ENCODE measurements around the gene DROSHA.

The DROSHA gene

GRCh38 chr5:31486441-31486840 is 45.5 kb downstream of the DROSHA start:
- no peaks in the 10 kb centered on the region for H3K4me1 ChIP-seq (ENCODE audit: control insufficient read depth, insufficient read depth, low read length)
- no peaks in the 10 kb centered on the region for H3K9me3 ChIP-seq (ENCODE audit: control insufficient read depth in 2 of 2, low read length in 2 of 2)
- H3K27me3 ChIP-seq (ENCODE audit: control insufficient read depth in 1 of 2, insufficient read depth in 2 of 2, low read length in 2 of 2) = no peaks in the 10 kb centered on the region
- no peak overlapping the region for H3K27ac ChIP-seq (ENCODE audit: low read length)
- H3K9ac ChIP-seq (ENCODE audit: low read length in 2 of 2) = no peak overlapping the region
- H3K4me3 ChIP-seq (ENCODE audit: low read length in 2 of 2) = no peak overlapping the region
- peaks cover 13 to 22% of the 10 kb centered on the region in 2 donors for H3K36me3 ChIP-seq (ENCODE audit: control insufficient read depth in 2 of 2, insufficient read depth in 2 of 2, low read length in 2 of 2)

GRCh38 chr5:31485376-31486207 is 46.3 kb downstream of the DROSHA start:
- H3K4me1 ChIP-seq (ENCODE audit: control insufficient read depth, insufficient read depth, low read length) = no peaks in the 10 kb centered on the region
- H3K27me3 ChIP-seq (ENCODE audit: control insufficient read depth in 1 of 2, insufficient read depth in 2 of 2, low read length in 2 of 2) = no peaks in the 10 kb centered on the region
- H3K4me3 ChIP-seq (ENCODE audit: low read length in 2 of 2) = no peak overlapping the region
- no peak overlapping the region for H3K9ac ChIP-seq (ENCODE audit: low read length in 2 of 2)
- H3K27ac ChIP-seq (ENCODE audit: low read length) = no peak overlapping the region
- peaks cover 13 to 21% of the 10 kb centered on the region in 2 donors for H3K36me3 ChIP-seq (ENCODE audit: control insufficient read depth in 2 of 2, insufficient read depth in 2 of 2, low read length in 2 of 2)
- no peaks in the 10 kb centered on the region for H3K9me3 ChIP-seq (ENCODE audit: control insufficient read depth in 2 of 2, low read length in 2 of 2)

DNA sequence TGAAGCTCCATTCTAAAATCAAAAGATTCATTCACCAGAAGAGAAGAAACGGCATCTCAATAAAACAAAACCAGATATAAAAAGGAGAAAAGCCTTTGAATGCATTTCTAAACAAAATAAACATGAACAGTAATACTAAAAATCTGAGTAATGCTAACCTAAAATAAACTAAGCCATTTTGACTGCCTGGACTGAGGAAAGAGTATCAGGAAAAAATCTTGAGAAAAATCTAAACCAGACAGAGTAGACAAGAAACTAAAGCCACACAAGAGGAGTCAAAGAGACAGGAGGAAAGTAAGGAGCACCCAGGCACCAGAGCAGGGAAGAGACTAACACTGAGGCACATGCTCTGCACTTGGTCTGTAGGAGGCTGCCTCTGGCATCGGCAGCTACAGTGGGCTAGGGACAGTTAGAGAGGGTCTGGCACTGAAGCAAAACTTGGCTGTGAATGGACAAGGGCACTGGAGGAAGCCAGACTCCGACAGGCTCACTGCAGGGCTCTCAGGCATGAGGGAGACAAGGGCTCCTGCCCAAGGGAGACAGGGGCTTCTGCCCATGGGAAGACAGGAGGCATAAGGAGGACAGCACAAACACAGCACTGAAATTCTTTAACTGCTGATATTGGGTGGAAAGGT is 50.2 kb downstream of the DROSHA start:
- Histone ChIP-seq H3K27me3 (ENCODE audit: control insufficient read depth in 1 of 2, insufficient read depth in 2 of 2, low read length in 2 of 2) (no peaks in the 10 kb centered on the region), H3K4me1 (ENCODE audit: control insufficient read depth, insufficient read depth, low read length) (peaks cover 2% of the 10 kb centered on the region), H3K27ac (ENCODE audit: low read length) (no peak overlapping the region), H3K36me3 (ENCODE audit: control insufficient read depth in 2 of 2, insufficient read depth in 2 of 2, low read length in 2 of 2) (peaks cover 12 to 15% of the 10 kb centered on the region in 2 donors), H3K9me3 (ENCODE audit: control insufficient read depth in 2 of 2, low read length in 2 of 2) (no peaks in the 10 kb centered on the region), H3K4me3 (ENCODE audit: low read length in 2 of 2) (no peak overlapping the region), H3K9ac (ENCODE audit: low read length in 2 of 2) (no peak overlapping the region)

DNA sequence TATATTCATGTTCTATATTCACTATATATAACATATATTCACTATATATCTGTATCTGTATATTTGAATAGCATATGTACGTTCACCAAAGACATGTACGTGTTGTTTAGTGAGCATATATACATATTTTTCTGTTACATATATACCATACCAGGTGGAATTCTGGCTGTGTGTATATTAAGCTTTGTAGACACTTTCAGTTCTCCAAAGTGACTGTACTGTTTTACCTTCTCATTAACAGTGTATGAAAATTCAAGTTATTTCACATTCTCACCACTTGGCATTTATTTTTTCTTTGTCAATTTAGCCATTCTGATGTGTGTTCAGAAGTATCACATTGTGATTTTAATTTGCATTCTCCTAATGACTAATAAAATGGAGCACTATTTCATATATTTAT is 52.2 kb downstream of the DROSHA start:
- Histone ChIP-seq H3K4me1 (ENCODE audit: control insufficient read depth, insufficient read depth, low read length) (peaks cover 5% of the 10 kb centered on the region), H3K36me3 (ENCODE audit: control insufficient read depth in 2 of 2, insufficient read depth in 2 of 2, low read length in 2 of 2) (peaks cover 6 to 12% of the 10 kb centered on the region in 2 donors)

DNA sequence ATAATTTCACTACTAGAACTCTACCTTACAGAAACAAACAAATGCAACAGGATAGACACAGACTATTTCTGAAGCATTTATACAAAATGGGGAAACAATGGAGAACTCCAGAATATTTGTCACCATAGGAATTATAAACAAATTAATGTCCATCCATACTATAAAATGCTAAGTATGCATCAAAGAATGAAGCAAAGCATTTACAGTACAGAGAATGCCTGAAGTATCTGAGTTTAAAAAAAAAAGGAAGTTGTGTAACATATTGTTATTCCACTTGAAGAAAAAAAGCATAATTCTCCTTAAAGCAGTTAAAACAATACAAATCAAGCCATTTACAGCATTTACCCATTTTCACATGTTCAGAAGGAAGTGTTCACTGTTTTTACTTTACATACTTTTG is 53.0 kb downstream of the DROSHA start:
- no peaks in the 10 kb centered on the region for H3K27me3 ChIP-seq (ENCODE audit: control insufficient read depth in 1 of 2, insufficient read depth in 2 of 2, low read length in 2 of 2)
- no peak overlapping the region for H3K4me3 ChIP-seq (ENCODE audit: low read length in 2 of 2)
- H3K9ac ChIP-seq (ENCODE audit: low read length in 2 of 2) = no peak overlapping the region
- H3K36me3 ChIP-seq (ENCODE audit: control insufficient read depth in 2 of 2, insufficient read depth in 2 of 2, low read length in 2 of 2) = peaks cover 6 to 12% of the 10 kb centered on the region in 2 donors
- H3K27ac ChIP-seq (ENCODE audit: low read length) = no peak overlapping the region
- H3K9me3 ChIP-seq (ENCODE audit: control insufficient read depth in 2 of 2, low read length in 2 of 2) = no peaks in the 10 kb centered on the region
- H3K4me1 ChIP-seq (ENCODE audit: control insufficient read depth, insufficient read depth, low read length) = peaks cover 5% of the 10 kb centered on the region

More for the DNA sequence above, 52.2 kb downstream of the DROSHA start:
- no peak overlapping the region for H3K27ac ChIP-seq (ENCODE audit: low read length)
- no peaks in the 10 kb centered on the region for H3K27me3 ChIP-seq (ENCODE audit: control insufficient read depth in 1 of 2, insufficient read depth in 2 of 2, low read length in 2 of 2)
- no peak overlapping the region for H3K4me3 ChIP-seq (ENCODE audit: low read length in 2 of 2)
- no peak overlapping the region for H3K9ac ChIP-seq (ENCODE audit: low read length in 2 of 2)
- H3K9me3 ChIP-seq (ENCODE audit: control insufficient read depth in 2 of 2, low read length in 2 of 2) = no peaks in the 10 kb centered on the region

DNA sequence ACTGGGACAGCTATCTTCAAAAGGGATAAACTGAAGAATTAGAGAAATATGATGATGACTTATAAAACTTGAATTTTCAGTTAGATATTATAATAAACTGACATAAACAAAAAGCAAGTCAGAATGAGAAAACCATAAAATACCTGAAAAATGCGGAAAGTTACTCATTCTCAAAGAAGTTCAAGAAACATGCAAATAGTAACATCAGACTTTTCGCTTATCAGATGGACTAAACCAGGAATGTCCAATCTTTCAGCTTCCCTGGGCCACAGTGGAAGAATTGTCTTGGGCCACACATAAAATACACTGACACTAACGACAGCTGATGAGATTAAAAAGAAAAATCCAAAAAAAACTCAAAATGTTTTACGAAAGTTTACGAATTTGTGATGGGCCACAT is 53.9 kb downstream of the DROSHA start:
- peaks cover 5% of the 10 kb centered on the region for H3K4me1 ChIP-seq (ENCODE audit: control insufficient read depth, insufficient read depth, low read length)
- no peak overlapping the region for H3K27ac ChIP-seq (ENCODE audit: low read length)
- peaks cover 8 to 12% of the 10 kb centered on the region in 2 donors for H3K36me3 ChIP-seq (ENCODE audit: control insufficient read depth in 2 of 2, insufficient read depth in 2 of 2, low read length in 2 of 2)
- H3K9ac ChIP-seq (ENCODE audit: low read length in 2 of 2) = no peak overlapping the region
- H3K4me3 ChIP-seq (ENCODE audit: low read length in 2 of 2) = no peak overlapping the region
- H3K9me3 ChIP-seq (ENCODE audit: control insufficient read depth in 2 of 2, low read length in 2 of 2) = no peaks in the 10 kb centered on the region
- no peaks in the 10 kb centered on the region for H3K27me3 ChIP-seq (ENCODE audit: control insufficient read depth in 1 of 2, insufficient read depth in 2 of 2, low read length in 2 of 2)

- H3K9ac ChIP-seq (ENCODE audit: low read length in 2 of 2) = no peak overlapping the region
- H3K4me3 ChIP-seq (ENCODE audit: low read length in 2 of 2) = no peak overlapping the region
- H3K4me1 ChIP-seq (ENCODE audit: control insufficient read depth, insufficient read depth, low read length) = peaks cover 5% of the 10 kb centered on the region
- no peaks in the 10 kb centered on the region for H3K9me3 ChIP-seq (ENCODE audit: control insufficient read depth in 2 of 2, low read length in 2 of 2)
- H3K27ac ChIP-seq (ENCODE audit: low read length) = no peak overlapping the region
- H3K36me3 ChIP-seq (ENCODE audit: control insufficient read depth in 2 of 2, insufficient read depth in 2 of 2, low read length in 2 of 2) = peaks cover 9 to 13% of the 10 kb centered on the region in 2 donors
- H3K27me3 ChIP-seq (ENCODE audit: control insufficient read depth in 1 of 2, insufficient read depth in 2 of 2, low read length in 2 of 2) = no peaks in the 10 kb centered on the region
Observed at GRCh38 chr5:31477516-31477915, 54.4 kb downstream of the DROSHA start.

GRCh38 chr5:31476738-31477141 is 55.2 kb downstream of the DROSHA start:
- Histone ChIP-seq H3K9ac (ENCODE audit: low read length in 2 of 2) (no peak overlapping the region), H3K4me1 (ENCODE audit: control insufficient read depth, insufficient read depth, low read length) (peaks cover 5% of the 10 kb centered on the region), H3K27me3 (ENCODE audit: control insufficient read depth in 1 of 2, insufficient read depth in 2 of 2, low read length in 2 of 2) (no peaks in the 10 kb centered on the region), H3K4me3 (ENCODE audit: low read length in 2 of 2) (peak overlapping the region in 1 of 2 donors; percentile 3), H3K27ac (ENCODE audit: low read length) (no peak overlapping the region), H3K9me3 (ENCODE audit: control insufficient read depth in 2 of 2, low read length in 2 of 2) (no peaks in the 10 kb centered on the region), H3K36me3 (ENCODE audit: control insufficient read depth in 2 of 2, insufficient read depth in 2 of 2, low read length in 2 of 2) (peaks cover 9% of the 10 kb centered on the region in 2 donors)

DNA sequence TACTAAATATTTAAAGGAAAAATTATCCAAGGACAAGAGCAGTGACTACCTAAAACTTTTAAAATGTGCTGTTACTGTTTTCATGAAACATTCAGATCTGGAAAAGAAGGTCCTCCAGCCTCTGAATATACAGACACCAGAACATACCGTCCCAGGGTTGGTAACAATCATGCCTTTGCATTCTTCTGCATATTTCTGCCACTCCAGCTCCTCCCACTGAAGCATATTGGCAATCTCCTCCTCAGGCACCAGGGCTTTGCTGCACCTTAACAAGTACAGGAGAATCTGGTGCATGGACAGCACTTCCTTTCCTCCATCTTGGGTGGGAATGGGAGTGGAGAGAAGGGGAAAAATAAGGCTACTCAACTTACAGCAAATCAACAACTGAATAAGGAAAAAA is 60.0 kb downstream of the DROSHA start:
- Histone ChIP-seq H3K4me1 (ENCODE audit: control insufficient read depth, insufficient read depth, low read length) (peaks cover 5% of the 10 kb centered on the region), H3K36me3 (ENCODE audit: control insufficient read depth in 2 of 2, insufficient read depth in 2 of 2, low read length in 2 of 2) (peaks cover 9 to 21% of the 10 kb centered on the region in 2 donors), H3K9ac (ENCODE audit: low read length in 2 of 2) (no peak overlapping the region), H3K27me3 (ENCODE audit: control insufficient read depth in 1 of 2, insufficient read depth in 2 of 2, low read length in 2 of 2) (no peaks in the 10 kb centered on the region), H3K9me3 (ENCODE audit: control insufficient read depth in 2 of 2, low read length in 2 of 2) (no peaks in the 10 kb centered on the region), H3K4me3 (ENCODE audit: low read length in 2 of 2) (no peak overlapping the region), H3K27ac (ENCODE audit: low read length) (no peak overlapping the region)

DNA sequence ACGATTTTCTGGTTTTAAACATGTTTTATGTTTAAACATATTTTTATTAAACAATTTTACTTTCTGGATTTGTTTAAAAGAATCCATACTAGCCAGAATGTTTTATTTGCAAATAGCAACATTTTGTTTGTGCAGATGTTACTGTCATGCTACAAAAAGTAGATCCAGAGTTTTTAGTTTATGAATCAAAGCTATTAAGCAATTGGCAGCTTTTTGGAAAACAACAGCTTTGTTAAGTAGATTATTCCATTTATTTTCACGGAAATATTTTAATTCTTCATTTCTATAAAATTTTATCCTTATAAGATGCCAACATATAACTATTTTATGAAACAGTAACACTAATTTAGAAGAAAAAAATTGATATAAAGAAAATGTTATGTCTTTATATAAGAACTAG is 60.9 kb downstream of the DROSHA start:
- Histone ChIP-seq H3K27ac (ENCODE audit: low read length) (no peak overlapping the region), H3K9ac (ENCODE audit: low read length in 2 of 2) (no peak overlapping the region), H3K4me1 (ENCODE audit: control insufficient read depth, insufficient read depth, low read length) (no peaks in the 10 kb centered on the region), H3K9me3 (ENCODE audit: control insufficient read depth in 2 of 2, low read length in 2 of 2) (no peaks in the 10 kb centered on the region), H3K27me3 (ENCODE audit: control insufficient read depth in 1 of 2, insufficient read depth in 2 of 2, low read length in 2 of 2) (no peaks in the 10 kb centered on the region), H3K4me3 (ENCODE audit: low read length in 2 of 2) (no peak overlapping the region), H3K36me3 (ENCODE audit: control insufficient read depth in 2 of 2, insufficient read depth in 2 of 2, low read length in 2 of 2) (peaks cover 17 to 21% of the 10 kb centered on the region in 2 donors)

DNA sequence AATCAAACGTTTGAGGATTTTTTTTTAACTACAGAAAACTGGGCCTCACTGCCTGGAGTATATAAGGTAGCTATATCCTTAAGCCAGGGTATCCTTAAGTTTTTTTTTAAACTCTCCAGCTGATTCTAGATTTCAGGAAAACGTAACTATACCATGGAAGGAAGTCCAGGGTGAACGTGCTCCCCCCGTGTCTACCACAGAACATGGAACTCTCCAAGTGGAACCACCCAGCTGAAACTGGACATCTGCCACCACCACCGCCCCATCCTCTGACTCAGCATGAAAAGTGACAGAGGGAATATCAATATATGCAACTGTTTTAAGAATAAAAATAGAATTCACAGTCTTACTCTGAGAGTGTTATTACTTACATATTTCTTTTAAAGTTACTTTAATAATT is 61.3 kb downstream of the DROSHA start:
- Histone ChIP-seq H3K4me3 (ENCODE audit: low read length in 2 of 2) (no peak overlapping the region), H3K9me3 (ENCODE audit: control insufficient read depth in 2 of 2, low read length in 2 of 2) (no peaks in the 10 kb centered on the region), H3K27me3 (ENCODE audit: control insufficient read depth in 1 of 2, insufficient read depth in 2 of 2, low read length in 2 of 2) (no peaks in the 10 kb centered on the region), H3K27ac (ENCODE audit: low read length) (no peak overlapping the region), H3K9ac (ENCODE audit: low read length in 2 of 2) (no peak overlapping the region), H3K36me3 (ENCODE audit: control insufficient read depth in 2 of 2, insufficient read depth in 2 of 2, low read length in 2 of 2) (peaks cover 18 to 21% of the 10 kb centered on the region in 2 donors), H3K4me1 (ENCODE audit: control insufficient read depth, insufficient read depth, low read length) (no peaks in the 10 kb centered on the region)

Measured in stomach smooth muscle (tissue), 2 donors.